GM18498 (cell line): ENCODE measurements around the gene DLL4.

Experiments used
- ATAC-seq: cut with Tn5 transposase; IDR thresholded peaks from one replicate; pipeline ENCODE4 v1.9.1; 2021; ENCODE audit warnings: mild to moderate bottlenecking, moderate library complexity; ENCODE audit not compliant: unreplicated experiment

DLL4 gene

DNA sequence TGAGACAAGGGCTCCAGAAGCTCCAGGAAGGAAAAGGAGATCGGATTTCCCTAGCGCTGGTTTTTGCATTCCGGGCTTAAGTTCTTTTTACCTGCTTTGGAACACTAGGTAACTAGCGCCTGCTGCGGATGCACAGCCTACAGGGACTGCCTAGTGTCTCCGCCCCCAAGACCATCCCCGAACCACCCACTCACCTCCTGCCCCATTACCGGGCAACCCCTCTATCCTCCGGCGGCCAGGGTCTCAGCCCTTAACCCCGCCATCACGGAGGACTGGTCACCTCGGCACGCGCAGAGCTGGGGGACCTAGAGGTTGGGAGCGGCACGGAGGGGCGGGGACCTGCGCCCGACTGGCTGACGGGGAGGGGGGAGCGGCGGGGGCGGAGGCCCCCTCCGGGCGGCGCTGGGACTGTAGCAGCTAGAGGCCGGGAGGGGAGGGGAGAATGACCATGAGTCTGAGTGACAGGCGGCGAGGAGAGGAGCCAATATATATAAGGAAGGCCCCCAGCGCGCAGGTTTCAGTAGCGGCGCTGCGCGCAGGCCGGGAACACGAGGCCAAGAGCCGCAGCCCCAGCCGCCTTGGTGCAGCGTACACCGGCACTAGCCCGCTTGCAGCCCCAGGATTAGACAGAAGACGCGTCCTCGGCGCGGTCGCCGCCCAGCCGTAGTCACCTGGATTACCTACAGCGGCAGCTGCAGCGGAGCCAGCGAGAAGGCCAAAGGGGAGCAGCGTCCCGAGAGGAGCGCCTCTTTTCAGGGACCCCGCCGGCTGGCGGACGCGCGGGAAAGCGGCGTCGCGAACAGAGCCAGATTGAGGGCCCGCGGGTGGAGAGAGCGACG, at the start of gene DLL4:
TSS of gene DLL4 (plus strand) at position 520 of the 839 bp plus-strand sequence. CDS start 329 bp downstream, outside the sequence.
- no peak for ATAC-seq

DNA sequence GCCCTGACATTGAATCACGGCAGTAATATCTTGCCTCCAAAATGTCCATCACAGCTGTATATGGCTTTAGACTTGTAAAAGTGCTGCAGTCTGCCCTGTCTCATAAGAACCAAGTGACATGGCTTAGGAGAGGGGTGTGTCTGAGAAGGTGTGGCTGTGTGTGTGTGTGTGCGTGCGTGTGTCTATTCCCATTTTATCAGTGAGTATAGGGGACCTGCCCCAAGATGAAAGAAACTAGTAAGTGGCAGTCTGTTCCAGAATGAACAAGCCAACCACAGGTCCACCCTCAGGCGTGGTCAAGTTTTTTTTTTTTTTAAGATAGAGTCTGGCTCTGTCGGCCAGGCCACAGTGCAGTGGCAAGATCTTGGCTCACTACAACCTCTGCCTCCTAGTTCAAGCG, 49.5 kb upstream of the DLL4 start:
- no peak for ATAC-seq

DNA sequence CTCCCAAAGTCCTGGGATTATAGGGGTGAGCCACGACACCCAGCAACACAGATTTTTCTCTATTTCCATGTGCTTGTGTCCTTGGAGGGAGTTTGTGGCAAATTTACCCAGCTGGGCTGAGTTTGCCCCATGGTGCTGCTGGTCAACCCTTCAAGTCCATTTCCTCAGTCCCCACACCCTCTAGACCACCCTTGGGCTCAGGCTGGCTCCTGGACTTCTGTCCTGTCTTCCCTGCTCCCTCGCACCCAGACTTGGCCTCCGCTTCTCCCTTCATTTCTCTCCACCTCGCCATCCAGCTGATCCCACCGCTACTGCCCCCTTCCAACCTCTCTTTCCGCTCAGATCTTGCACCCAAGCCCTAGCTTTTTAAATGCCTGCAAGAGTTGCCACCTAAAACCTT, 47.8 kb upstream of the DLL4 start:
- no peak for ATAC-seq

DNA sequence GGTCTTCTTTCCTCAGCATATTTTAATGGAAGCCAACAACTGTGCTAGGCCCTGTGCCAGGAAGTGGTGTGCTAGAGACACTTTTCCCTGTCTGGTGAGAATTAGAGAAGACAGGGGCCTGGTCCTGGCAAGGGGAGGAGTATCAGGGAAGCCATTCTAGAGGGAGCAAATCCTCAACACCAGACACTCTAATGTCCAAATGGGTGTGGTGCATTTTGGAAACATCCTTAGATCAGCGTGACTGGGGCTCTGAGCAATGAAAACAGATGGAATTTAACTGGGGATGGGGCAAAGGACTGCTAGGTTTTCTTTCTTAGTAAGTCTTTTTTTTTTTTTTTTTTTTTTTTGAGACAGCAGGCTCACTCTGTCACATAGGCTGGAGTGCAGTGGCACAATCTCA, 42.6 kb upstream of the DLL4 start:
- no peak for ATAC-seq

DNA sequence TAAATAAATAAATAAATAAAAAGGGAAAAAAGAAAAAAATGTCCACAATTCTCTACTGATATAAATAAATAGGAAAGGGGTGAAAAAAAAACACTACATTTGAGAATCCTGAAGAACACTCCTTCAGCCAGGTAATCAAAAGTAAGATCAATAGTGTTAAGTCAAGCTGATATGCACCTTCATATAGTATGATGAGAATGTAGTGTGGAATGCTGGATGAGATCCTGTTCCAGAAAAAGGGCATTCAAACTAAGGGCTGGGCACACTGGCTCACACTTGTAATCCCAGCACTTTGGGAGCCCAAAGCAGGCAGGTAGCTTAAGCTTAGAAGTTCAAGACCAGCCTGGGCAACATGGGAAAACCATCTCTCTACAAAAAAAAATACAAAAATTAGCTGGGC, 40.0 kb upstream of the DLL4 start:
- no peak for ATAC-seq

DNA sequence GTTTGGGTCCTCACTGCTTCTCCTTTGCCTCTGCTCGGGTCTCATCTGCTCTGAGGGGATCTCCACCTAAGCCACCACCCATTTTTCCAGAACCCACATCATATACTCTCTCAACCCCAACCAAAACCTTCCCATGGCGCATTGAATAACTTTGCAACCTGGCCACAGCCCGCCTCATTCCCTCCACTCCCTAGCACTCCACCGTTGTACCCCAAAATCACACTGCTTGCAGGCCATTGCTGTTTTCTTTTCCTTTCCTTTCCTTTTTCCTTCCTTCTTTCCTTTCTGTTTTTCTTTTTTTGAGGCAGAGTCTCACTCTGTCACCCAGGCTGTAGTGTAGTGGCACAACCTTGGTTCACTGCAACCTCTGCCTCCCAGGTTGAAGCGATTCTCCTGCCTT, 38.0 kb upstream of the DLL4 start:
- ATAC-seq: no peak

DNA sequence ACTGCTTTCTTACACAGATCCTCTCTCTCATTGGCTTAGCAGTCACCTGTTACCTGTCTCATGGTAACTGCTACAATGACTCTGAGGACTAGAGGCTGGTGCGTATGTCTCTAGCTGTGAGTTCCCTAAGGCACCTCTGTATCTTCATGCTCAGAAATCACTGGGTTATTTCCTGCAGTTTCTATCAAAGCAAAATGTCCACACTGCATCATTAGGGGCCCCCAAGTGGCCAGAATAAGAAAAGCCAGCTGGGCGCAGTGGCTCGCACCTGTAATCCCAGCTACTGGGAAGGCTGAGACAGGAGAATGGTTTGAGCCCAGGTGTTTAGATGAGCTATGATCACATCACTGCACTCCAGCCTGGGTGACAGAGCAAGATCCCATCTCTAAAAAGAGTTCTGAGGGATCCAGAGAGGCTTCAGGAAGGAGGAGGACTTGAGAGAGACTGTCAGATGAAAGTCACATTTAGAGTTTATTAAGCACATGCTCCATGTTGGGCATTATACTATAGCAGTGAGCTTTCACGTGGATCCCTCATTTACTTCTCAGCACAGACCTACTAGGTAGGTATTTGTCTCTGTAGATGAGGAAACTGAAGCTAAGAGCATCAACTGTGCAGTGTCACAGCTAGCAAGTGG, 37.2 kb upstream of the DLL4 start:
- ATAC-seq: no peak

DNA sequence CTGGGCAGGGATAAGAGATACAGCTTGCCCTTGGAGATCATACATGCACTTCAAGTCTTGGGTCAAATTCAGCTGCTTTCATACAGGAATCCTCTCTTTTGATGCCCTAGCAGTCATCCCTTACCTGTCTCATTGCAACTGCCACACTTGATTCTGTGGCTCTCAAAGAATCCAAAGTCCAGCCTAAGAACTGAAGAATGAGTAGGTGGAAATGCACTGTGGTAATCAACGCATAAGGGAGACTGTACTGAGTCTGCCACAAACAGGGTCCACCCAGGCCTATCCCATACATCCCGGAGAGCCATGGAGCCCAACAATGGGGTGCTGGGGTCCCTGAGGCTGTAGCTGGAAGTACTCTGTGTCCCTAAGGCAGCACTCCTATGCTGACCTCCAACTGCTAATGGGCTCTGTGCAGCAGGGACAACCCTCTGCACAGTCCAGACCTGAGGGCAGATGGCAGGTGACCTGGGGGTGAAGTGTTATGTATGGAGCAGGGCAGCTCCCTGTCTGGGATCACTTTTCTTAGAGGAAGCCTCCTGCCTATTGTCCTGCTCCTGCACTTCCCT, 36.6 kb upstream of the DLL4 start:
- ATAC-seq: no peak

DNA sequence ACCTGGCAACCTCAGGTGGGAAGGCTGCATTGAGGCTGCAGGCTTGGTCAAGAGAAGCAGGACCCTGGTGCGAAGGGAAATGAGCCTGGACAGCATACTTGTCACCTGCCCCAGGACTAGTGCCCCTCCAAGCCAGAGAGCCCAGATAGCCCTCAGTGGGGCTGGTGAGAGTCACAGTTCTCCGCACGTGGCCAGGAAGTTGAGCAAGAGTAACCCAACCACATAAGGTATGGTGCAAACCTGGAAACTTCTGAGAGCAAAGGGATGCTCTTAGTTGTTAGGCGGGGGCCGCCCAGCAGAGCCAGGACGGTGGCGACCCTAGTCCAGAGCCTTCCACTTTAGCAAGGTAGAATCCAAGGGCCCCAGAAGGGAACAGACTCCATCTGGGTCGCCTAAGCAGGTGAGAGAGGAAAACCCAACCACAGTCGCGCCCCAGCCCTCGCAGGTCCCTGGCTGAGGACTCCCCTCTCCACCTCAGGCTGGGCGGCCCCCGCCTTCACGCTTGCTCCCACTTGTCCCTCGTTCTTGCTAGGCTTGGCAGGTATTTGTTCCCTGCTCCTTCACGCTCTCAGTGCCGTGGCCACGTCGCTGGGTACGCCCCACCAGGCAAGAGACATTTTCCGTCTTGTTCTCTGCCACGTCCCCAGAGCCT, 36.0 kb upstream of the DLL4 start:
- ATAC-seq: no peak

DNA sequence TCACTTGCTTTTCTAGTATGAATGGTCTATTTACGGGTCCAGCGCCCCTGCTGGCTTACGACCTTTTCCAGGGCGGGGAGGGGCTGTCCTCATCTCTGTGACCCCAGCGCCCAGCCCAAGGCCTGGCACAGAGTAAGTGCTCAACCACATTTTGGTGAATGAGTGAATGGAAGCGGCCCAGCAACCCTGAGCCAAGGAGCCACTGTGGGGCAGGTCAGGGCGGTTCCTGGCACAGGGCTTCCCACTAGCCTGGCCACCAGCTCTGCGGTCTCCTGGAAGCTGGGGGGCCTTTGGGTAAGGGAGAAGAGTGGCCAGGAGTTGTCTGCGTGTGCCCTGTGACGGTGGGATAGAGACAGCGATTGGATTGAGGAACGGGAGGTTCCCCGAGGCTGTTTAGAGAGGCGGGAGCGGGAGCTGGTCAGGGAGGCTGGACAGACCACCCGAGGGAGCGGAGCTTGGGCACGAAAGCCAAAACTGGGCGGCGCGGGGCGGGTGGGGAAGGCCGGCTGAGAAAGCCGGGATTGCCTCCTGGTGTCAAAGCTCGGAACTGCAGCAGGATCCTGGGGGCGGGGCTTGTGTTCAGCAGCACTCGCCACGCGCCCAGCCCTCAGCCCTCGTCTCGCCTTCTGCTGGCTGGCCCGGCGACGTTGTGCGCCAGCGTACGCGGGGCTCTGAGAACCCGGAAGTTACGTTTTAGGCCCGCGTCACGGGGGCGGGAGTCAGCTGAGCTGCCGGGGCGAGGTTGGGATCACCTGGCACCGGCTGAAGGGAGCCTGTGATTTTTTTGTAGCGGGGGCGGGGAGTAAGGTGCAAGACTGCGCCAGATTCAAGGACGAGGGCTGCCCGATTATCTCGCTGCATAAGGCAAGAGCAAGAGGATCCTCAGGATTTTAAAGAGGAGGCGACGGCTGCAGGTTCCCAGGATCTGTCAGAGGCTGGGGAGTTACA, 35.1 kb upstream of the DLL4 start, which contains the start of gene VPS18:
TSS of gene VPS18 (plus strand) at position 718 of the 948 bp plus-strand sequence. CDS start 319 bp downstream, outside the sequence.
- ATAC-seq: peak; percentile 93

DNA sequence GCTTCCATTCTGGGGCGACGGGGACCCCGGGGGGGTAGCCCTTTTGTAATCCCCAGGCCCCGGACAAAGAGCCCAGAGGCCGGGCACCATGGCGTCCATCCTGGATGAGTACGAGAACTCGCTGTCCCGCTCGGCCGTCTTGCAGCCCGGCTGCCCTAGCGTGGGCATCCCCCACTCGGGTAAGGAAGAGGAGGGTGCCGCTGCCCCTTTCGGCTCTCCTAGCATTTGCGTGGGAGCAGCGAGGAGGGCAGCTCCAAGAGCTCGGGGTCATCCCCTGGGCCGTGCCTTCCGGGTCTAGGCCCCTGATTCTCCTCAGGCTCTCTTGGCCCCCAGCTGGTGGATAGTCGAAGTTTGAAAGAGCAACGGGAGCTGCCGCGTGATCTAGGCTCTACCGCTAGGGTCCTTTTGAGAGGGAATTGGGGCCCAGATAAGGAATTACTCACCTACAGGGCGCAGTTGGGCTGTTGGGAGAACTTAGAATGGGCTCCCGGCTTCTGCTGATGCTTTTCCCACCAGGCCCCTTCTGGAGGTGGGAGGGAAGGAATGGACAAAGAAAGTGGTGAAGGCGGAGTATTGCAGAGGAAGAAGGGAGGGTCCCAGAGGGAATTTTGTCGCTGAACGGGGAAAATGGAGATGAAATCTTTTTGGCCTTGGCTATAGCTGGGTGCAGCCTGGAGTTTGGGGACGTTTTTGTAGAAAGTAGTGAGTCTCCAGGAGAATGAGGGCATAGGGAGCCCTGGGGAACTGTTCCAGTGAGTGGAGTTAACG, 34.3 kb upstream of the DLL4 start:
- peak; percentile 42 for ATAC-seq

DNA sequence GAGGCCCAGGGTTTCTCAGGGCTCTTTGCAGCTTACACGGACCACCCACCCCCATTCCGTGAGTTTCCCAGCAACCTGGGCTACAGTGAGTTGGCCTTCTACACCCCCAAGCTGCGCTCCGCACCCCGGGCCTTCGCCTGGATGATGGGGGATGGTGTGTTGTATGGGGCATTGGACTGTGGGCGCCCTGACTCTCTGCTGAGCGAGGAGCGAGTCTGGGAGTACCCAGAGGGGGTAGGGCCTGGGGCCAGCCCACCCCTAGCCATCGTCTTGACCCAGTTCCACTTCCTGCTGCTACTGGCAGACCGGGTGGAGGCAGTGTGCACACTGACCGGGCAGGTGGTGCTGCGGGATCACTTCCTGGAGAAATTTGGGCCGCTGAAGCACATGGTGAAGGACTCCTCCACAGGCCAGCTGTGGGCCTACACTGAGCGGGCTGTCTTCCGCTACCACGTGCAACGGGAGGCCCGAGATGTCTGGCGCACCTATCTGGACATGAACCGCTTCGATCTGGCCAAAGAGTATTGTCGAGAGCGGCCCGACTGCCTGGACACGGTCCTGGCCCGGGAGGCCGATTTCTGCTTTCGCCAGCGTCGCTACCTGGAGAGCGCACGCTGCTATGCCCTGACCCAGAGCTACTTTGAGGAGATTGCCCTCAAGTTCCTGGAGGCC, 29.5 kb upstream of the DLL4 start:
- no peak for ATAC-seq

DNA sequence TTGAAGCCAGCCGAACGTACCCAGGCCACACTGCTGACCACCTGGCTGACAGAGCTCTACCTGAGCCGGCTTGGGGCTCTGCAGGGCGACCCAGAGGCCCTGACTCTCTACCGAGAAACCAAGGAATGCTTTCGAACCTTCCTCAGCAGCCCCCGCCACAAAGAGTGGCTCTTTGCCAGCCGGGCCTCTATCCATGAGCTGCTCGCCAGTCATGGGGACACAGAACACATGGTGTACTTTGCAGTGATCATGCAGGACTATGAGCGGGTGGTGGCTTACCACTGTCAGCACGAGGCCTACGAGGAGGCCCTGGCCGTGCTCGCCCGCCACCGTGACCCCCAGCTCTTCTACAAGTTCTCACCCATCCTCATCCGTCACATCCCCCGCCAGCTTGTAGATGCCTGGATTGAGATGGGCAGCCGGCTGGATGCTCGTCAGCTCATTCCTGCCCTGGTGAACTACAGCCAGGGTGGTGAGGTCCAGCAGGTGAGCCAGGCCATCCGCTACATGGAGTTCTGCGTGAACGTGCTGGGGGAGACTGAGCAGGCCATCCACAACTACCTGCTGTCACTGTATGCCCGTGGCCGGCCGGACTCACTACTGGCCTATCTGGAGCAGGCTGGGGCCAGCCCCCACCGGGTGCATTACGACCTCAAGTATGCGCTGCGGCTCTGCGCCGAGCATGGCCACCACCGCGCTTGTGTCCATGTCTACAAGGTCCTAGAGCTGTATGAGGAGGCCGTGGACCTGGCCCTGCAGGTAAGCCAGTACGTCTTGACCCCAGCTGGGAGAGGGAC, 28.7 kb upstream of the DLL4 start:
- no peak for ATAC-seq

DNA sequence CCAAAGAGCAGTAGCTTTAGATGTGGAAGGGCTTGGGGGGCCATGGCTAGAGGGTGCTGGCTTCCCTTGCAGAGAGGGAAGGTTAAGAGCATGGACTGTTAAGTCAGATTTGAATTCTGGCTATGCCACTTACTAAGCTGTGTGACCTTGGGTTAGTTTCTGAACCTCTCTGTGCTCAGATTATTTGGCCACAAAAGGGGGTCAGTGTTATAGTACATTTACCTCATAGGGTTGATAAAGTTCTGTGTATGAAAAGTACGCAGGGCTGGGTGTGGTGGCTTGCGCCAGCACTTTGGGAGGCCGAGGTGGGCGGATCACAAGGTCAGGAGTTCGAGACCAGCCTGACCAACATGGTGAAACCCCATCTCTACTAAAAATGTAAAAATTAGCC, 28.1 kb upstream of the DLL4 start:
- ATAC-seq: no peak

DNA sequence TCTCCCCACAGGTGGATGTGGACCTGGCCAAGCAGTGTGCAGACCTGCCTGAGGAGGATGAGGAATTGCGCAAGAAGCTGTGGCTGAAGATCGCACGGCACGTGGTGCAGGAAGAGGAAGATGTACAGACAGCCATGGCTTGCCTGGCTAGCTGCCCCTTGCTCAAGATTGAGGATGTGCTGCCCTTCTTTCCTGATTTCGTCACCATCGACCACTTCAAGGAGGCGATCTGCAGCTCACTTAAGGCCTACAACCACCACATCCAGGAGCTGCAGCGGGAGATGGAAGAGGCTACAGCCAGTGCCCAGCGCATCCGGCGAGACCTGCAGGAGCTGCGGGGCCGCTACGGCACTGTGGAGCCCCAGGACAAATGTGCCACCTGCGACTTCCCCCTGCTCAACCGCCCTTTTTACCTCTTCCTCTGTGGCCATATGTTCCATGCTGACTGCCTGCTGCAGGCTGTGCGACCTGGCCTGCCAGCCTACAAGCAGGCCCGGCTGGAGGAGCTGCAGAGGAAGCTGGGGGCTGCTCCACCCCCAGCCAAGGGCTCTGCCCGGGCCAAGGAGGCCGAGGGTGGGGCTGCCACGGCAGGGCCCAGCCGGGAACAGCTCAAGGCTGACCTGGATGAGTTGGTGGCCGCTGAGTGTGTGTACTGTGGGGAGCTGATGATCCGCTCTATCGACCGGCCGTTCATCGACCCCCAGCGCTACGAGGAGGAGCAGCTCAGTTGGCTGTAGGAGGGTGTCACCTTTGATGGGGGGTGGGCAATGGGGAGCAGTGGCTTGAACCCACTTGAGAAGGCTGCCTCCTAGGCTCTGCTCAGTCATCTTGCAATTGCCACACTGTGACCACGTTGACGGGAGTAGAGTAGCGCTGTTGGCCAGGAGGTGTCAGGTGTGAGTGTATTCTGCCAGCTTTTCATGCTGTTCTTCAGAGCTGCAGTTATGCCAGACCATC, 26.3 kb upstream of the DLL4 start:
- ATAC-seq: no peak

DNA sequence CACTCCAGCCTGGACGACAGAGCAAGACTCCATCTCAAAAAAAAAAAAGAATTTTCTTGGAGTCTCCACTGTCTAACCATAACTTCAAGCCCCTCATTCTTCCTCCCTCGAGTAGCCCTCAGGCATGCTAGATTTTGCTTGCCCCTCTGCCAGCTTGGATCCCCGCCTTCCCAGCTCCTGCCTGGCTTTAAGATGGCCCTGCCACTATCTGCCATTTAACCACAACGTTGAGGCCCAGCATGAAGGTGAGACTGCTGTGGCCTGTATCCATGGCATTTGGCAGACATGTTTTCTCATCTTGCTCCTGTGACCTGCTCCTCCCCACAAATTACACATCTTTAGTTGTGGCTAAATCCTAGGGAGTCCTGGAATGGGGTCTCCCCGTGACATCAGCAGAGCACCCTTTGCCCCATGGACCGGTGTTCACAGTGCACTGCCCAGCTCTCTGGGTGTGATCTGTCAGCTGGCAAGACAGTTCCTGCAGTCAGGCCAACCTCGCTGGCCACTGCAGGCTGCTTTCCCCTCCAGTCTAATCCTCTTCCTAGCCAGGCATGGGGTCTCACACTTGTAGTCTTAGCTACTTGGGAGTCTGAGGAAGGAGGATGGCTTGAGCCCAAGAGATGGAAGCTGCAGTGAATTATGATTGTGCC, 24.5 kb upstream of the DLL4 start:
- ATAC-seq: no peak
